ENCODE data around the gene MAML2.
A peak's percentile ranks its signal among the peaks of the same experiment; 100 is the strongest.

The MAML2 gene

GRCh38 chr11:96389720-96390487 is 46.9 kb upstream of the MAML2 start, which contains the start of the genes CCDC82 and JRKL:
CCDC82 (minus strand) TSS chr11:96389912; CDS start chr11:96384747, 5,165 bp downstream.
JRKL (plus strand) TSS chr11:96390013; CDS start chr11:96390650, 637 bp downstream.
- H3K79me2 ChIP-seq (ENCODE audit: low read length), result peaks cover 19% of the 10 kb centered on the region
- no peaks in the 10 kb centered on the region for H3K36me3 ChIP-seq (replicated peaks; ENCODE audit: insufficient read depth, low read length)
- no peaks in the 10 kb centered on the region for H4K20me1 ChIP-seq (ENCODE audit: insufficient read depth, low read length)
- H3K9me2 ChIP-seq (replicated peaks; ENCODE audit: insufficient read depth, low read length), result no peaks in the 10 kb centered on the region
- peak; percentile 94 for DNase-seq
- H3K27me3 ChIP-seq (replicated peaks; ENCODE audit: insufficient read depth, low read length), result no peaks in the 10 kb centered on the region
- no peak for TF ChIP-seq EZH2phosphoT487 (IDR thresholded peaks at IDR 0.05; ENCODE audit: low read length)
- TF ChIP-seq EZH2 (optimal IDR thresholded peaks at IDR 0.05; ENCODE audit: low read depth, low read length), result no peak
- no peak for TF ChIP-seq CTCF (IDR thresholded peaks at IDR 0.05; ENCODE audit: low read length)
- H2AFZ ChIP-seq (ENCODE audit: low read length), result peak within 1 kb of the TSS; percentile 91
- peak within 1 kb of the TSS; percentile 89 for H3K4me2 ChIP-seq (ENCODE audit: low read depth, low read length)
- no peaks in the 10 kb centered on the region for H3K9me3 ChIP-seq (replicated peaks; ENCODE audit: insufficient read depth, low read length)
- H3K9ac ChIP-seq (ENCODE audit: low read length), result peak within 1 kb of the TSS; percentile 65
- no peaks in the 10 kb centered on the region for H3F3A ChIP-seq (ENCODE audit: insufficient read depth, low read length)
- 0 out of 2 replicates have a peak, but pooled peaks cover 5% of the 10 kb centered on the region for H3K4me1 ChIP-seq (ENCODE audit: low read length)
- peak within 1 kb of the TSS; percentile 82 for H3K4me3 ChIP-seq (ENCODE audit: low read length)
- peak within 1 kb of the TSS; percentile 39; the same call in 1 of the 2 replicates for H3K27ac ChIP-seq (ENCODE audit: low read length)

GRCh38 chr11:96388891-96389719 is 46.1 kb upstream of the MAML2 start:
- Histone ChIP-seq H3K79me2 (ENCODE audit: low read length) (peaks cover 19% of the 10 kb centered on the region), H3K36me3 (replicated peaks; ENCODE audit: insufficient read depth, low read length) (no peaks in the 10 kb centered on the region), H4K20me1 (ENCODE audit: insufficient read depth, low read length) (no peaks in the 10 kb centered on the region), H3K4me3 (ENCODE audit: low read length) (peak overlapping the region; percentile 82), H3K27ac (ENCODE audit: low read length) (no peak overlapping the region), H3K9ac (ENCODE audit: low read length) (peak overlapping the region; percentile 58; the same call in 1 of the 2 replicates), H3F3A (ENCODE audit: insufficient read depth, low read length) (no peaks in the 10 kb centered on the region), H3K9me3 (replicated peaks; ENCODE audit: insufficient read depth, low read length) (no peaks in the 10 kb centered on the region), H3K4me2 (ENCODE audit: low read depth, low read length) (peak overlapping the region; percentile 85), H3K4me1 (ENCODE audit: low read length) (0 out of 2 replicates have a peak, but pooled peaks cover 5% of the 10 kb centered on the region), H2AFZ (ENCODE audit: low read length) (peak overlapping the region; percentile 88), H3K27me3 (replicated peaks; ENCODE audit: insufficient read depth, low read length) (no peaks in the 10 kb centered on the region), H3K9me2 (replicated peaks; ENCODE audit: insufficient read depth, low read length) (no peaks in the 10 kb centered on the region)
- DNase-seq, result peak; percentile 38
- TF ChIP-seq EZH2 (optimal IDR thresholded peaks at IDR 0.05; ENCODE audit: low read depth, low read length) (no peak), EZH2phosphoT487 (IDR thresholded peaks at IDR 0.05; ENCODE audit: low read length) (no peak), CTCF (IDR thresholded peaks at IDR 0.05; ENCODE audit: low read length) (no peak)

- Histone ChIP-seq H3K9me3 (replicated peaks; ENCODE audit: insufficient read depth, low read length) (no peaks in the 10 kb centered on the region), H3K9me2 (replicated peaks; ENCODE audit: insufficient read depth, low read length) (no peaks in the 10 kb centered on the region), H3K4me2 (ENCODE audit: low read depth, low read length) (no peak overlapping the region), H4K20me1 (ENCODE audit: insufficient read depth, low read length) (no peaks in the 10 kb centered on the region), H3F3A (ENCODE audit: insufficient read depth, low read length) (no peaks in the 10 kb centered on the region), H3K4me1 (ENCODE audit: low read length) (0 out of 2 replicates have a peak, but pooled peaks cover 5% of the 10 kb centered on the region), H3K36me3 (replicated peaks; ENCODE audit: insufficient read depth, low read length) (no peaks in the 10 kb centered on the region), H3K27ac (ENCODE audit: low read length) (no peak overlapping the region), H3K27me3 (replicated peaks; ENCODE audit: insufficient read depth, low read length) (no peaks in the 10 kb centered on the region), H3K79me2 (ENCODE audit: low read length) (peaks cover 11% of the 10 kb centered on the region), H3K4me3 (ENCODE audit: low read length) (no peak overlapping the region), H3K9ac (ENCODE audit: low read length) (no peak overlapping the region), H2AFZ (ENCODE audit: low read length) (no peak overlapping the region)
- no peak for DNase-seq
- TF ChIP-seq EZH2phosphoT487 (IDR thresholded peaks at IDR 0.05; ENCODE audit: low read length), result no peak
- no peak for TF ChIP-seq EZH2 (optimal IDR thresholded peaks at IDR 0.05; ENCODE audit: low read depth, low read length)
- TF ChIP-seq CTCF (IDR thresholded peaks at IDR 0.05; ENCODE audit: low read length), result no peak
These were observed 42.2 kb upstream of the MAML2 start for GRCh38 chr11:96385187-96385586.

Data from MM.1S (cell line).